NCI-H2171 (cell line): ENCODE measurements around the gene U2AF1L4.

Experiments used
- DNase-seq: peaks from one replicate; lab custom pipeline; 2025; lab: John Stamatoyannopoulos, UW

U2AF1L4 gene

GRCh38 chr19:35757231-35757748 lies 12.1 kb upstream of the U2AF1L4 start:
- no peak for DNase-seq

- no peak for DNase-seq
Measured at GRCh38 chr19:35756377-35757230, 11.4 kb upstream of the U2AF1L4 start, which contains the start of gene HSPB6. TSS of gene HSPB6 (minus strand) at chr19:35757029. CDS start at chr19:35757008, 21 bp downstream.

GRCh38 chr19:35755550-35756376 lies 10.5 kb upstream of the U2AF1L4 start:
- peak; percentile 8 for DNase-seq

- no peak for DNase-seq
Measured at GRCh38 chr19:35755131-35755549, 9.9 kb upstream of the U2AF1L4 start.

- DNase-seq, result no peak
Measured at GRCh38 chr19:35754370-35755130, 9.3 kb upstream of the U2AF1L4 start.

- DNase-seq, result no peak
Measured at GRCh38 chr19:35753634-35754369, 8.6 kb upstream of the U2AF1L4 start.

GRCh38 chr19:35752746-35753350 lies 7.6 kb upstream of the U2AF1L4 start:
- no peak for DNase-seq

GRCh38 chr19:35751839-35752745 lies 6.9 kb upstream of the U2AF1L4 start:
- DNase-seq, result no peak

GRCh38 chr19:35750167-35750566 lies 4.9 kb upstream of the U2AF1L4 start:
- DNase-seq, result no peak

GRCh38 chr19:35748106-35749020 lies 3.1 kb upstream of the U2AF1L4 start, which contains the start of gene LIN37:
TSS of gene LIN37 (plus strand) at chr19:35748576. CDS start at chr19:35748725, 149 bp downstream.
- peak; percentile 97 for DNase-seq

- no peak for DNase-seq
Measured at GRCh38 chr19:35746531-35746930, 1.3 kb upstream of the U2AF1L4 start.

- DNase-seq, result no peak
Measured at GRCh38 chr19:35746087-35746462, 857 bp upstream of the U2AF1L4 start.

GRCh38 chr19:35744430-35745327 lies 539 bp downstream of the U2AF1L4 start:
- DNase-seq, result peak; percentile 97

- no peak for DNase-seq
Measured at GRCh38 chr19:35743640-35744429, 1.4 kb downstream of the U2AF1L4 start.

GRCh38 chr19:35742121-35742724 lies 3.0 kb downstream of the U2AF1L4 start, which contains the start of gene IGFLR1:
TSS of gene IGFLR1 (minus strand) at chr19:35742452. CDS start at chr19:35741180, 1,272 bp downstream.
- no peak for DNase-seq

- no peak for DNase-seq
Measured at GRCh38 chr19:35741203-35741515, 4.1 kb downstream of the U2AF1L4 start.
